ENCODE results near the gene CCDC17. TPM values are rescaled to one million over a fixed set of nuclear protein-coding genes. Genes with fewer than 3 reads are reported as not detected.

The CCDC17 gene
- total RNA-seq, 1 experiment from 2014 or later = 1.6 TPM

GRCh38 chr1:45619149-45619921, 4.5 kb downstream of the CCDC17 start:
- Histone ChIP-seq H2AFZ (ENCODE audit: low read length) (no peak overlapping the region), H3K36me3 (ENCODE audit: insufficient read depth, low read length) (peaks cover 27% of the 10 kb centered on the region), H3K27me3 (ENCODE audit: low read length) (no peaks in the 10 kb centered on the region), H4K20me1 (ENCODE audit: insufficient read depth, low read depth, low read length) (peaks cover 29% of the 10 kb centered on the region), H3K4me3 (ENCODE audit: low read length) (no peak overlapping the region), H3K79me2 (ENCODE audit: low read length) (peaks cover 9% of the 10 kb centered on the region; the same call in 1 of the 2 replicates), H3K9ac (ENCODE audit: low read length) (no peak overlapping the region), H3K9me2 (replicated peaks; ENCODE audit: insufficient read depth, low read length) (no peaks in the 10 kb centered on the region), H3K27ac (ENCODE audit: low read length) (no peak overlapping the region), H3K4me2 (ENCODE audit: low read depth, low read length, poor library complexity, severe bottlenecking) (no peak overlapping the region), H3K4me1 (ENCODE audit: low read length) (peaks cover 21% of the 10 kb centered on the region), H3K9me3 (ENCODE audit: low read length) (no peaks in the 10 kb centered on the region)
- DNase-seq = no peak

- H4K20me1 ChIP-seq (ENCODE audit: insufficient read depth, low read depth, low read length) = peaks cover 38% of the 10 kb centered on the region
- peaks cover 9% of the 10 kb centered on the region for H3K79me2 ChIP-seq (ENCODE audit: low read length)
- H3K9me3 ChIP-seq (ENCODE audit: low read length) = no peaks in the 10 kb centered on the region
- peaks cover 34% of the 10 kb centered on the region for H3K36me3 ChIP-seq (ENCODE audit: insufficient read depth, low read length)
- H3K27me3 ChIP-seq (ENCODE audit: low read length) = no peaks in the 10 kb centered on the region
- H3K4me2 ChIP-seq (ENCODE audit: low read depth, low read length, poor library complexity, severe bottlenecking) = no peak overlapping the region
- H2AFZ ChIP-seq (ENCODE audit: low read length) = no peak overlapping the region
- peaks cover 21% of the 10 kb centered on the region for H3K4me1 ChIP-seq (ENCODE audit: low read length)
- H3K27ac ChIP-seq (ENCODE audit: low read length) = no peak overlapping the region
- H3K9ac ChIP-seq (ENCODE audit: low read length) = no peak overlapping the region
- no peak for DNase-seq
- no peak overlapping the region for H3K4me3 ChIP-seq (ENCODE audit: low read length)
- H3K9me2 ChIP-seq (replicated peaks; ENCODE audit: insufficient read depth, low read length) = no peaks in the 10 kb centered on the region
Observed at GRCh38 chr1:45617618-45618017, 6.2 kb downstream of the CCDC17 start.

- DNase-seq = peak; percentile 80
- H3K4me1 ChIP-seq (ENCODE audit: low read length) = peaks cover 21% of the 10 kb centered on the region
- peaks cover 34% of the 10 kb centered on the region for H3K36me3 ChIP-seq (ENCODE audit: insufficient read depth, low read length)
- H3K4me3 ChIP-seq (ENCODE audit: low read length) = no peak overlapping the region
- H3K27ac ChIP-seq (ENCODE audit: low read length) = 0 out of 2 replicates have a peak overlapping the region, but pooled peaks have one; percentile 14
- no peaks in the 10 kb centered on the region for H3K9me3 ChIP-seq (ENCODE audit: low read length)
- H3K79me2 ChIP-seq (ENCODE audit: low read length) = peaks cover 9% of the 10 kb centered on the region
- H3K9ac ChIP-seq (ENCODE audit: low read length) = no peak overlapping the region
- H3K9me2 ChIP-seq (replicated peaks; ENCODE audit: insufficient read depth, low read length) = no peaks in the 10 kb centered on the region
- H2AFZ ChIP-seq (ENCODE audit: low read length) = no peak overlapping the region
- H3K27me3 ChIP-seq (ENCODE audit: low read length) = no peaks in the 10 kb centered on the region
- H4K20me1 ChIP-seq (ENCODE audit: insufficient read depth, low read depth, low read length) = peaks cover 38% of the 10 kb centered on the region
- H3K4me2 ChIP-seq (ENCODE audit: low read depth, low read length, poor library complexity, severe bottlenecking) = peak overlapping the region; percentile 41
Observed at GRCh38 chr1:45615885-45616284, 8.0 kb downstream of the CCDC17 start.

- H3K27ac ChIP-seq (ENCODE audit: low read length) = no peak overlapping the region
- H3K9me2 ChIP-seq (replicated peaks; ENCODE audit: insufficient read depth, low read length) = no peaks in the 10 kb centered on the region
- H3K4me3 ChIP-seq (ENCODE audit: low read length) = no peak overlapping the region
- peaks cover 21% of the 10 kb centered on the region for H3K4me1 ChIP-seq (ENCODE audit: low read length)
- H2AFZ ChIP-seq (ENCODE audit: low read length) = no peak overlapping the region
- no peak overlapping the region for H3K4me2 ChIP-seq (ENCODE audit: low read depth, low read length, poor library complexity, severe bottlenecking)
- peaks cover 35% of the 10 kb centered on the region for H4K20me1 ChIP-seq (ENCODE audit: insufficient read depth, low read depth, low read length)
- H3K79me2 ChIP-seq (ENCODE audit: low read length) = peaks cover 18% of the 10 kb centered on the region; the same call in 1 of the 2 replicates
- DNase-seq = no peak
- no peaks in the 10 kb centered on the region for H3K27me3 ChIP-seq (ENCODE audit: low read length)
- H3K36me3 ChIP-seq (ENCODE audit: insufficient read depth, low read length) = peaks cover 46% of the 10 kb centered on the region
- H3K9me3 ChIP-seq (ENCODE audit: low read length) = no peaks in the 10 kb centered on the region
- H3K9ac ChIP-seq (ENCODE audit: low read length) = no peak overlapping the region
Observed at GRCh38 chr1:45612941-45613579, 10.8 kb downstream of the CCDC17 start.

DNA sequence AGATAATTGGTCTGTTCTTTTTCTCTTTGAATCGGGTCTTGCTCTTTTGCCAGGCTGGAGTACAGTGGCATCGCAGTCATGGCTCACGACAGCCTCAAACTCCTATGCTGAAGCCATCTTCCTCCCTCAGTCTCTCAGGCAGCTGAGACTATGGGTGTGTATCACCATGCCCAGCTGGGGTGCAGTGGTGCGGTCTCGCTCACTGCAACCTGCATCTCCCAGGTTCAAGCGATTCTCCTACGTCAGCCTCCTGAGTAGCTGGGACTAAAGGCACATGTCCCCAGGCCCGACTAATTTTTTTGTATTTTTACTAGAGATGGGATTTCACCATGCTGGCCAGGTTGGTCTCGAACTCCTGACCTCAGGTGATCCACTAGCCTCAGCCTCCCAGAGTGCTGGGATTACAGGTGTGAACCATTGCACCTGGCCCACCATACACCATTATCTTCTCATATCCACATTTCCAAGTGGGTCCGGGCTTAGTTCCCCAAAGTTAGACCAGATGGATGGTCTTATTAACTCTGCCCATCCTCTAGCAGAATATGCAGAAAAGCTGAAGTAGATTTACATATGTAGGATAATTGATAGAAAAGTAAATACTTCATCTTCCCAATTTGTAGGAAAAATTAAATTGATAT, 13.1 kb downstream of the CCDC17 start:
- Histone ChIP-seq H3K36me3 (ENCODE audit: insufficient read depth, low read length) (peaks cover 49% of the 10 kb centered on the region), H3K9ac (ENCODE audit: low read length) (no peak overlapping the region), H3K9me2 (replicated peaks; ENCODE audit: insufficient read depth, low read length) (no peaks in the 10 kb centered on the region), H3K4me2 (ENCODE audit: low read depth, low read length, poor library complexity, severe bottlenecking) (no peak overlapping the region), H3K79me2 (ENCODE audit: low read length) (peaks cover 31% of the 10 kb centered on the region), H3K4me3 (ENCODE audit: low read length) (no peak overlapping the region), H2AFZ (ENCODE audit: low read length) (no peak overlapping the region), H3K4me1 (ENCODE audit: low read length) (peaks cover 11% of the 10 kb centered on the region), H3K9me3 (ENCODE audit: low read length) (no peaks in the 10 kb centered on the region), H4K20me1 (ENCODE audit: insufficient read depth, low read depth, low read length) (peaks cover 20% of the 10 kb centered on the region; the same call in 1 of the 2 replicates), H3K27ac (ENCODE audit: low read length) (no peak overlapping the region), H3K27me3 (ENCODE audit: low read length) (no peaks in the 10 kb centered on the region)
- DNase-seq = no peak

GRCh38 chr1:45608175-45609156, 15.4 kb downstream of the CCDC17 start:
- no peaks in the 10 kb centered on the region for H3K9me3 ChIP-seq (ENCODE audit: low read length)
- no peaks in the 10 kb centered on the region for H3K9me2 ChIP-seq (replicated peaks; ENCODE audit: insufficient read depth, low read length)
- H3K27me3 ChIP-seq (ENCODE audit: low read length) = no peaks in the 10 kb centered on the region
- peaks cover 40% of the 10 kb centered on the region for H3K79me2 ChIP-seq (ENCODE audit: low read length)
- H3K4me3 ChIP-seq (ENCODE audit: low read length) = no peak overlapping the region
- no peak overlapping the region for H2AFZ ChIP-seq (ENCODE audit: low read length)
- H3K27ac ChIP-seq (ENCODE audit: low read length) = no peak overlapping the region
- DNase-seq = no peak
- peaks cover 46% of the 10 kb centered on the region for H3K36me3 ChIP-seq (ENCODE audit: insufficient read depth, low read length)
- H3K9ac ChIP-seq (ENCODE audit: low read length) = no peak overlapping the region
- no peak overlapping the region for H3K4me2 ChIP-seq (ENCODE audit: low read depth, low read length, poor library complexity, severe bottlenecking)
- peaks cover 7% of the 10 kb centered on the region for H4K20me1 ChIP-seq (ENCODE audit: insufficient read depth, low read depth, low read length)
- no peaks in the 10 kb centered on the region for H3K4me1 ChIP-seq (ENCODE audit: low read length)

- H3K36me3 ChIP-seq (ENCODE audit: insufficient read depth, low read length) = peaks cover 54% of the 10 kb centered on the region
- peaks cover 6% of the 10 kb centered on the region for H4K20me1 ChIP-seq (ENCODE audit: insufficient read depth, low read depth, low read length)
- no peak overlapping the region for H2AFZ ChIP-seq (ENCODE audit: low read length)
- no peak overlapping the region for H3K4me2 ChIP-seq (ENCODE audit: low read depth, low read length, poor library complexity, severe bottlenecking)
- no peak for DNase-seq
- H3K27ac ChIP-seq (ENCODE audit: low read length) = no peak overlapping the region
- no peaks in the 10 kb centered on the region for H3K4me1 ChIP-seq (ENCODE audit: low read length)
- no peaks in the 10 kb centered on the region for H3K9me2 ChIP-seq (replicated peaks; ENCODE audit: insufficient read depth, low read length)
- H3K9ac ChIP-seq (ENCODE audit: low read length) = no peak overlapping the region
- H3K27me3 ChIP-seq (ENCODE audit: low read length) = no peaks in the 10 kb centered on the region
- H3K9me3 ChIP-seq (ENCODE audit: low read length) = no peaks in the 10 kb centered on the region
- no peak overlapping the region for H3K4me3 ChIP-seq (ENCODE audit: low read length)
- peaks cover 50% of the 10 kb centered on the region for H3K79me2 ChIP-seq (ENCODE audit: low read length)
Observed at GRCh38 chr1:45607404-45608074, 16.3 kb downstream of the CCDC17 start.

Data from Karpas-422 (cell line).